Fibroblast of gingiva (primary cell): Measurements from ENCODE around the gene COX14.
"Not testable (repeated sequence)": the region's sequence is repeated elsewhere in the genome, so short reads cannot be mapped to it uniquely, and the experiment has no call there.

ENCODE experiments used
- DNase-seq: peaks from one replicate; pipeline ENCODE4 v3.0.0-alpha.2; 2011; ENCODE audit warnings: low read depth

COX14 gene

DNA sequence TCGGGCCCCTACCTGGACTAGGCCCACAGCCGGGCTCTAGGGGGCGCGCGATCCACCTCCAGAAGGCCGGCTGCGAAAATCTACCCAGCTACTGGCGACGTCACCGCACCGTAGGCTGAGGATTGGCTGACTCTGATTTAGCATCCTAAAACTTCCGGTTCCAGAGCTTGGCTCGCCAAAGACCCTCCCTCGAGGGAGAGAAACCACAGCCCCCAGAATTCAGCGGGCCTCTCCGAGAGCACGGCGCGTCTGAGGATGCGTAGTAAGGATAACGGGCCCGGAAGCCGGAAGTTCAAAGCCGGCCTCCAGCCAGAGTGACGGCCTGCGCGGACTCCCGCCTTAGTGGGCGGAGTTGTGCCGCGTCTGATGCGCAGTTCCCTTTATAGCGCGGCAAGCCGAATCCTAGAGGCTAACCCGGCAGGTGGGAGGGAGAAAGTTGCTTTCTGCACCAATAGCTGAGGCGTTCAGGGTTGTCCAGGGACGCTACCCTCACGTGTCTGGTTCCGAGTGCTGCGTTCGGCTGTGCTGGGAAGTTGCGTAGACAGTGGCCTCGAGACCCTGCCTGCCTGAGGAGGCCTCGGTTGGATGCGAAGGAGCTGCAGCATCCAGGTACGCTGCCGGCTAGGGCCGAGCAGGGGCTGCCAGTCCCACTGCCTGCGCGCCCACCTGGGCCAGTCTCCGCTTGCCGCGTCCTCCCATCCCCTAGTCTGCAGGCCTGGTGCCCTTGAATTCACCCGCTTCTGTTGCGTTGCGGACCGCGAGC, at the start of gene COX14:
Gene COX14, plus strand, starts transcription at position 544 of the 763 bp plus-strand sequence. CDS start 7,808 bp downstream, outside the sequence.
- peak; percentile 99 for DNase-seq

DNA sequence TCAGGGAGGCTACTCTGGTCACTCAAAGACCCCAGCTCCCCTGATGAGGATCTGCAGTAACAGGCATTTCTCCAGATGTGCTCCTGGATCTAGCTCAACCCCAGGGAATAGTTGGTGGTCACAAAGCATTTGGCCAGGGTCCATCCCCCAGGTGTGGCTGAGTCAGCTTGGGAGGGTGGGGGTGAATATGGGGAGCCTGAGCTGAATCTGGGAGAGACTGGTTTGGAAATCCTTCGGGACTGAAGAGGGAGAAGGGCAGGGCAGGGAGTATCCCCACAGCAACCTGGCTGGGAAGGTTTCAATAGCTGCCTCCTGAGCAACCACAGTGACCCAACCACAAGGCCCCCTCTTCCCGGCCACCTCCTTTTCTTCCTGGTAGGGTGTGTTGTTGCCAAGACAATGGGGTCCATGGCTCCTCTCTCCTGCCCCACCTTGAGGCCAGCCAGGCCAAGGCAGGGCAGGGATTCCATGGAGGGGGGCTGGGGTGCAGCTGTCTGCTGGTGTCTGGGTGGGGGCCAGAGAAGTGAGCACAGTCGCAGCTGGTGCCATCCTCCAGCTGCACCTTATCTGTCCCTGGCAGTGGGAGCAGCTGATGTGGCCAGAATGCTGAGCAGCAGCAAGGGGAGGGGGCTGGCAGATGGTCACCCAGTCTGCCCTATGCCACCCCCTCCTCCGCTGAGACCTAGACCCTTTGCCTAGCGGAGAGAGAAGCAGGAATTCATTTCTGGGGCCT, 49.1 kb upstream of the COX14 start:
- no peak for DNase-seq

DNA sequence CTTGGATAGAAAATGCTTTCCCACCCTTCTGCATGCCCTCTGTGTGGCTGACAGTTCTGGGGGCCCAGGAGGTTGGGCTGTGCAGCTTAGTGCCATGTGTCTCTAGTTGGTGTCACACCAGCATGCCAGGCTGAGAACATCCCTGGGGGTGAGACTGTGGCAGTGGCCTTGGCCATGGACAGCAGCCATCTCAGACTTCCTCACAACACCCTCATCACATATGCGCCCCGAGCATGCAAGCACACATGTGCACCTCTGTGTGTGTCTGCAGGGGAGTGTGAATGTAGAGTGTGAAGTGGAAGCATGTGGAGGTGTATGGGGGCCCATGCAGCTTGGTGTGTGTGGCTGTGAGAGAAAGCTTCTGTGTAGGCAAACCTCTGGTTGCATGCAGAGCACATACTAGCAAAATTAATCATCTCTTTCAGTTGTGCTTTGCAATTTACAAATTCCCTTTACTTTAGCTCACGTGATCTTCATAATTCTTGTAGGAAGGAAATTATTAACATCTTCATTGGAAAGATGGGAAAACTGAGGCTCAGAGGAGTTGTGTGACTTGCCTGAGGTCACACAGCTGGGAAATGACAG, 46.2 kb upstream of the COX14 start:
- no peak for DNase-seq

DNA sequence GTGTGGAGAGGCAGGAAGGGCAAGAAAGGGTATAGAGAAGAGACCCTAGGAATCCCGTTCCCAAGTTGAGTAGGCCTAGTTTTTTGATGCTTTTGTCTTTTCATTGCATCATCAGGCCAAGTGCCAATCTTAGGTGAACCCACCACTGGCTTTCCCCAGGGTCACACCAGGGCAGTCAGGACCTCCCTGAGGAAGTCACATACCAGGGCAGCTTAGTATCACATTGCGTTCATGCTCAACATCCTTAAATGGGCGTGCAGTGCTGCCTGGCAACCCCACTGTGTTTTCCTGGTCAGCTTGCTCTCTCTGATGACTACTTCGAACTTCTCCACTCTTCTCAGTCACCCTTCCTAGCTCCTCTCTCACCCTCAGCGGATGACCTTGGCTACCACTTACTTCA, 45.6 kb upstream of the COX14 start:
- peak; percentile 76 for DNase-seq

DNA sequence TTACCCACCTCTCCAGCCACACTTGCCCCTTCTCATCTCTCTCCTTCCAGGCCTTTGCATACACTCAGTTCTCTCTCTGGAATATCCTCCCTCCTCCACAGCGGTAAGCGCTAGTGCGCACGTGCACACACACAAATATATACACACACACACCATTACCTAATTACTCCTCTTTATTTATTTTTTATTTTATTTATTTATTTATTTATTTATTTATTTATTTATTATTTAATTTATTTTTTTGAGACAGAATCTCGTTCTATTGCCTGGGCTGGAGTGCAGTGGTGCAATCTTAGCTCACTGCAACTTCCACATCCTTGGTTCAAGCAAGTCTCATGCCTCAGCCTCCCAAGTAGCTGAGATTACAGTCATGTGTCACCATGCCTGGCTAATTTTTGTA, 43.0 kb upstream of the COX14 start:
- DNase-seq: no peak

DNA sequence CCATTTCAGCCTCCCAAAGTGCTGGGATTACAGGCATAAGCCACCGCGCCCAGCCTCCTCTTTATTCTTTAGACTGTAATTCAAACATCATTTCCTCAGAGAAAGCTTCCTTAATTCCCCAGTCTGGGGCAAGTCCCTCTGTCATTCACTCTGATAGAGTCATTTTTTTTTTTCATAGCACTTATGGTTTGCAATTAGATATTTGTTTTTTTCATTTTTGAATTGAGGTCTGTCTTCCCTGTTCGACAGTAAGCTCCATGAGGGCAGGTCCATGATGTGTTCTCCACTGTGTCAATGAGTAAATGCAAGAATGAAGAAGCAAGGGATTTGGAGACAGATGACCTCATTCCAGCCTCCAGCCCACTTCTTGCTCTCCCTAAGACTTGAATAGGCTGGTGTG, 42.5 kb upstream of the COX14 start:
- DNase-seq: no peak

DNA sequence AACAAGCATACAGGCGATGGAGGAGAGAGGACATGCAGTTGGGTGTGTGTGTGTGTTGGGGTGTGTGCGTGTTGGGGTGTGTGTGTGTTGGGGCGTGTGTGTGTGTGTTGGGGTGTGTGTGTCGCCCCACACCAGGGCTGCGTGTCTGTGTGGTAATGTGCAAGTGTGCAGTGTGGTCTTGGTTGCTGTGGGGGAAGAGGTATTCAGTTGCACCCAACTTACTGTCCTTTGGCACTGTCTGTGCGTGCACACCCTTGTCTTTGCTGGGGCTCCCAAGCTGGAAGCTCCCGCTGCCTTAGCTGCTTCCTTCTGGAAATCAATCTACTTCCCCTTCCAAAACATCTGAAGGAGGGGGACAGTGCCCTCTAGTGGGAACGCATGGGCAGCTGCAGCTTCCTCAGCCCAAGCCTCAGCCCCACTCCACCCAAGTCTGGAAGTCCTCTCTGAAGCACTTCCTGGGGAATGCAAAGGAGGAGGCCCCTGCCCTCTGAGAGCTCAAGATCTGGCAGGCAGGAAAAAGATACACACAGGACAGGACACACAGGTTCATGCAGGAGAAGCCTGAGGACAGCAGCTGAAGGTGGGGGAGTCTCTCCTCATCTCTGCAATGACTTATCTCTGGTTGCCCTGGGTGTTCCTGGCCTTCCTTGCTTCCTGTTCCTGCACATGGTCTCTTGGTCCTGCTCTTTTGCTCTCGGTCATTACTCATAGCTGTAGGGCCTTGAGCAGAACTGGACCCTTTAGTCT, 41.5 kb upstream of the COX14 start:
- peak; percentile 78 for DNase-seq

DNA sequence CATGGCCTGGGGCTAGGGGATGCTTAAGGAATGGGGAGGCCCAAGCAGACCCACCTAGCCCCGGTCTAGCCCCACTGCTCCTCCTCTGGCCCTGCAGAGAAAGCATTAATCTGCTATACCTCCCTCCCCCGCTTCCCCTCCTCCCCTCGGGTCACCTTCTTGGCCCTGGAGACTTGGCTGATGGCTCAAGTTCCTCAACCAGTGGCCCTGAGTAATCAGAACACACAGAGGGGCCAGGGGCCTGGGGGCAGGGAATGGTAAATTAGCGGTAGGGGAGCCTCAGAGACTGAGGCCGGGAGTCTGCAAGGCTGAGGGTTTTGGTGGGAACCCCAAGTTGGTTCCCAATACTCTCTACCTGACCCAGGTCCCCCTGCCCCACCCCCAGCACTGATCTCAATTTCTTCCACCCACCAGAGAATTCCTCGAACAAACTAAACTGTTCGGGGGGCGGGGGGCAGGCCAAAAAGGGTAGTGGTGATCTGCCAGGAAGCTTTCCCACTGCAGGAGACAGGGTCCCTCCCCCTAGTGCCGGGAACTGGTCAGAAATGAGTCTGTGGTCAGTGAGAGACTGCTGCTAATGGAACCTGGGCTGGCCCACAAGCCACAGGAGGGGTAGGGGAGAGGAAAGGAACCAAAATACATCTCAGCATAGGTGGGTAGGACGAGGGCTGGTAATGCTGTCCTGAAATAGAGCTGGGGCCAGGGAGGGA, 39.7 kb upstream of the COX14 start:
- no peak for DNase-seq

DNA sequence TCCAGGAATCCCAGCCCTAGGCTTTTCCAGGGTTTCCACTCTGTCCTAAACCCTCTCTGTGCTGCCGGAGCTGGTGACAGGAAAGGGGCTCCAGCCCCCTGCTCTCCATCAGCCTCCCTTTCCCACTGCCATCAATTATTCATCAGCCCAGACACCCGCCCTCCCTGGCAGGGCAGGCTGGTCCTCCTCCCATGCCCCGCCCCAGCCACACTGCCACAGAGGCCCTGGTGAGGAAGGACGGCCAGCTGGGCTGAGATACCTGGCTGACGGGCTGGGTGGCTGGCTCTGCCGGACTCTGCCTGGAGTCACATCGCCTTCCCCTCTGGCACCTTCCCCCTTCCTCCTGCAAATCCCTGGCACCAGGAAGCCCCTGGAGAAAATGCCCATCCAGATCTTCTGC, 38.8 kb upstream of the COX14 start:
- DNase-seq: no peak

DNA sequence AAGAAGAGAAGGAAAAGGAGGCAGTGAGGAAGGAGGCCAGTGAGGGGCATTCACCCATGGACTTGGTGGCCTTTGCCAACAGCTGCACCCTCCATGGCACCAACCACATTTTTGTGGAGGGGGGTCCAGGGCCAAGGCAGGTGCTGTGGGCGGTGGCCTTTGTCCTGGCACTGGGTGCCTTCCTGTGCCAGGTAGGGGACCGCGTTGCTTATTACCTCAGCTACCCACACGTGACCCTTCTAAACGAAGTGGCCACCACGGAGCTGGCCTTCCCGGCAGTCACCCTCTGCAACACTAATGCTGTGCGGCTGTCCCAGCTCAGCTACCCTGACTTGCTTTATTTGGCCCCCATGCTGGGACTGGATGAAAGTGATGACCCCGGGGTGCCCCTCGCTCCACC, 38.3 kb upstream of the COX14 start:
- DNase-seq: no peak

DNA sequence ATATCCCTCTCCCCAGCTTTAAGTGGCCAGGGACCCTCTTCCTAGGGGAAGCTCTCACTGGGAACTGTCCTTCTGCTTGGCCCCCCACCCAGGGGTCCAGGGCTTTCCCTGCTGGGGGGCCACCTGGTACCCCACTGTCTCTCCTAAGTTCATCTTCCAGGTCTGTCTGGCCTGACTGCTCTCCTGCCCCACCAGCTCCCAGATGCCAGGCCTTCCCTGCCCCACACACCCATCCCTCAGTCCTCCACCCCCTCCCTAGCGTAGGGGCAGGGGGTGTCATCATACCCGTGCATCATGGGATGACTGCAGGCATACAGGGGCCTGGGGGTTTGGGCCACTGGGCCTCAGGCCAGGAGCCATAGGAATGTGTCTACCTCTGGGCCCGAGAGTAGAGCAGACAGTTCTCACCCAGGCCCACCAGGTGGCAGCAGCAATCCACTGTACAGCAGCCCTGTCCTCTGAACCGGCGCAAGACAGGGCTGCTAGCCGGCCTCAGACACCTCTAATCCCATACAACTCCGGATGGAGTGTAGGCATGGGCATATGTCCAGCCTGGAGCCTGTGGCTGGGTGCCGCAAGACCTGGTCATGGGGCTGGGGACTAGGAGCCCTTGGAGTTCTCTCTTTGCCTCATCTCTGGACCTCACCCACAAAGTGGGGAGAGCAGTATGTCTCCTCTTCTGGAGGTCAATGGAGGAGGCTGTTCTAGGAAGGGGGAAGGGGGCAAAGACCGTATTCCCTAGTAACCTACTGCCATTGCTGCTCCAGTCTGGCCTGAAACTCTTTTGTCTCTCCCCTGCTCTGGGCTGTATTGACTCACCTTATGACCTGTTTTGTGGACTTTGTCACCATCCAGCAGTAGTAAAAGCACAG, 36.9 kb upstream of the COX14 start:
- peak; percentile 74 for DNase-seq

DNA sequence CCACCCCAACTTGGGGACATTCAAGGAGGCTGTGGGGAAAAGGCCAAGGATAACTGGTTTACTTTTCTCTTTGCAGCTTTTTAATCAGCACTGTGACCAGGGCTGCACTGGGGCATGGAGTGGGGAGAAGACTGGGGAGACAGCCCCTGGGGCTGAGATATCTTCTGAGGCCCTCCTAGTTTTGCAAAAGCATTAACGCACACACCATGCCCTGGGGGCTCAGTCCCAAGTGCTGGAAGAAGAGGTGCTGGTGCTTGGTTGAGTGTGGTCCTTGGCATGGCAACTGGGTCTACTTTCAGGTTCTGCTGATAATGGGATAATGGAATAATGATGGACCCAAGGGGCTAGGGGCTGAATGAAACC, 36.2 kb upstream of the COX14 start:
- no peak for DNase-seq

DNA sequence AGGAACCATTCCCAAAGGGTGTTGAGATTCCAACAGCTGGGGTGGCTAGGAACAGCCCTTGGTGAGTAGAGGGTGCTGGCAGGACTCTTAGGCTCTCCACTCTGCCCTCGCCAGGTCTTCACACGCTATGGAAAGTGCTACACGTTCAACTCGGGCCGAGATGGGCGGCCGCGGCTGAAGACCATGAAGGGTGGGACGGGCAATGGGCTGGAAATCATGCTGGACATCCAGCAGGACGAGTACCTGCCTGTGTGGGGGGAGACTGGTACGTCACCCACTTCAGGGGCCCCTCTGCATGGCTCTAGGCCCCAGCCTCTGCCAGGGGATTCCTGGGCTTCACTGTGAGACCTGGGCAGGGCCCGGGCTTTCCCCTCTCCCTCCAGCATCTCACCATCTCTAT, 34.9 kb upstream of the COX14 start:
- no peak for DNase-seq

DNA sequence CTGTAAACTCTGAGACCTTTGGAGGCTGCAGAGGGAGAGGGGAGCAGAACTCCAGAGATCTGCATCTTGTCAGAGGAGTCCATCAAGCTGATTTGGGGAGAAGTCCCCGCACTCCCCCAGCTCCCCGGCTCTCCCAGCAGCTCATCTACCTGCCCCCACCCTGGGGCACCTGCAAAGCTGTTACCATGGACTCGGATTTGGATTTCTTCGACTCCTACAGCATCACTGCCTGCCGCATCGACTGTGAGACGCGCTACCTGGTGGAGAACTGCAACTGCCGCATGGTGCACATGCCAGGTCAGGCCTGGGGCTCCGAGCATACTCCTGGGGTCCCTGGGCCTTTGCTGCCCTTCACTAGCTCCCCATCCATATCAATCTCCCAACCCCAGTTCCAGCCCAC, 33.8 kb upstream of the COX14 start:
- no peak for DNase-seq

DNA sequence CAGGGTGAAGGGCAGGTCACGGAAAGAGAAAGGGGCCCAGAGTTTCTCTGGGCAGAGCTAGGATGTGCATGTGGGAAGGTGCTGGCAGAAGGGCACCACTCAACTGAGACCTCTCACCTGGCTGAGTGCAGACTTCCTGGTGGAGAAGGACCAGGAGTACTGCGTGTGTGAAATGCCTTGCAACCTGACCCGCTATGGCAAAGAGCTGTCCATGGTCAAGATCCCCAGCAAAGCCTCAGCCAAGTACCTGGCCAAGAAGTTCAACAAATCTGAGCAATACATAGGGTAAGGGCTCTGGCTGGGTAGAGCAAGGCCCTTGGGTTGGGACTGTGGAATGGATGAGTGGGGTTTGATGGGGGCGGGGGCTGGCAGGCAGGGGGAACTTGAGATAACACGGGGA, 32.3 kb upstream of the COX14 start:
- DNase-seq: no peak

DNA sequence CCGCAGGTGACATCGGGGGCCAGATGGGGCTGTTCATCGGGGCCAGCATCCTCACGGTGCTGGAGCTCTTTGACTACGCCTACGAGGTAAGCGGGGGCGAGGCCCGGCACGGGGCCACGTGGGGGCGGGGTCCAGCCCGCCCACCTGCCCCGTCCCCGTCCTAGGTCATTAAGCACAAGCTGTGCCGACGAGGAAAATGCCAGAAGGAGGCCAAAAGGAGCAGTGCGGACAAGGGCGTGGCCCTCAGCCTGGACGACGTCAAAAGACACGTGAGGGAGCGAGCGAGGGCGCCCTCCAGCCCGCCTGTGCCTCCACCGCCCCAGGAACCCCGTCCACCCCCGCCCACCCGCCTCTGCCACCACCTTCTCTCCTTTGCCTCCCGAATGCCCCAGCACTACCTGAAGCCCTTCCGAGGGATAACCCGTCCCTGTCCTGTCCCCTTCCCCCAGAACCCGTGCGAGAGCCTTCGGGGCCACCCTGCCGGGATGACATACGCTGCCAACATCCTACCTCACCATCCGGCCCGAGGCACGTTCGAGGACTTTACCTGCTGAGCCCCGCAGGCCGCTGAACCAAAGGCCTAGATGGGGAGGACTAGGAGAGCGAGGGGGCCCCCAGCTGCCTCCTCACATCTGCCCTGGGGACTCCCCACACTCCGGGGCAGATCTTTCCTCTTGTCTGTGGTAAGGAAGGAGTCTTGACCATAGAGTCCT, 30.8 kb upstream of the COX14 start:
- DNase-seq: no peak

DNA sequence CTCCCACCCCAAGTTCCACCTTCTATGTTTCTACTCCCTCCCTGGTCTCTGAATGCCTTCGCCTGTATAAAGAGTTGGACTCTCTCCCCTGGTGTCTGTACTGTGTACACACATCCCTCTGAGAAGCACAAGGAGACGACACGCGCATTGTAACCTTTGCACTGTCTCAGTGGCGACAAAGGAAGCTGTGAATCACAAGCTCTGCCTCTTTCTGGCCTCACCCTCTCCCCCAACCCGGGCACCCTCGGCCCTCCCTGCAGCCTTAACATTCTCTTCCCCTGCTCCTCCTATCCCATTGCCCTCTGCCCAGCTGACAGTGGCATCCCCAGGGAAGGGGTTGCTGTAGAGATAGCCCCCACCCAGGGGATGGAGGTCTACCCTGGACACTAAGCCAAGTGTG, 29.4 kb upstream of the COX14 start:
- no peak for DNase-seq

DNA sequence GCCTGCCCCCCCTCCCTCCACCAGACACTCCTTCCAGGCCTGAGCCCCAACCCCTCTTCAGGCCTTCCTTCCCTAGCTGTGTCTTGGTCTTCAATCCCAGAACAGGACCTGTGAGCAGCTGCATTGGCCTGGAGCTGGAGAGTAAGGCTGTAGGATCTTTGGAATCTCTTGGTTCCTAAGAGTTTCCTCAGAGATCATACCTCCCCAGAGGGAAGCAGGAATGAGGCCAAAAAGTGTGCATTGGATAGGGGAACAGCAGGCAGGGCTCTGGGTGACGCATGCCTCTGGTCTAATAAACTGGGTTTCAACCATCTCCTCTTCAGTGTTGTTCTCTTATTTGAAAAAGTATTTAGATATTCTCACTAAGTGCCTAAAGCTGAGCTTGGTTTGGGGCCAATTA, 28.7 kb upstream of the COX14 start:
- no peak for DNase-seq

DNA sequence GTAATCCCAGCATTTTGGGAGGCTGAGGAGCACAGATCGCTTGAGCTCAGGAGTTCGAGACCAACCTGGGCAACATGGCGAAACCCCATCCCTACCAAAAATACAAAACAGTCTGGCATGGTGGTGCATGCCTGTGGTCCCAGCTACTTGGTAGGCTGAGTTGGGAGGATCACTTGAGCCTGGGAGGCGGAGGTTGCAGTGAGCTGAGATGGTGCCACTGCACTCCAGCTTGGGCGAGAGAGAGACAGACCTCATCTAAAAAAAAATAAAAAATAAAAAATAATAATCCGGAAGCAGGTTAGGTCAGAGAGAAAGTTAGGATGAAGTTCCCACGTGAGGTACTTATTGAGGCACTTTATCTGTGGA, 27.6 kb upstream of the COX14 start:
- DNase-seq: not testable (repeated sequence)
